ENCODE results near the gene ASXL2.
A peak's percentile ranks its signal among the peaks of the same experiment; 100 is the strongest.
"Not testable (repeated sequence)": the region's sequence is repeated elsewhere in the genome, so short reads cannot be mapped to it uniquely, and the experiment has no call there.

ASXL2 gene

DNA sequence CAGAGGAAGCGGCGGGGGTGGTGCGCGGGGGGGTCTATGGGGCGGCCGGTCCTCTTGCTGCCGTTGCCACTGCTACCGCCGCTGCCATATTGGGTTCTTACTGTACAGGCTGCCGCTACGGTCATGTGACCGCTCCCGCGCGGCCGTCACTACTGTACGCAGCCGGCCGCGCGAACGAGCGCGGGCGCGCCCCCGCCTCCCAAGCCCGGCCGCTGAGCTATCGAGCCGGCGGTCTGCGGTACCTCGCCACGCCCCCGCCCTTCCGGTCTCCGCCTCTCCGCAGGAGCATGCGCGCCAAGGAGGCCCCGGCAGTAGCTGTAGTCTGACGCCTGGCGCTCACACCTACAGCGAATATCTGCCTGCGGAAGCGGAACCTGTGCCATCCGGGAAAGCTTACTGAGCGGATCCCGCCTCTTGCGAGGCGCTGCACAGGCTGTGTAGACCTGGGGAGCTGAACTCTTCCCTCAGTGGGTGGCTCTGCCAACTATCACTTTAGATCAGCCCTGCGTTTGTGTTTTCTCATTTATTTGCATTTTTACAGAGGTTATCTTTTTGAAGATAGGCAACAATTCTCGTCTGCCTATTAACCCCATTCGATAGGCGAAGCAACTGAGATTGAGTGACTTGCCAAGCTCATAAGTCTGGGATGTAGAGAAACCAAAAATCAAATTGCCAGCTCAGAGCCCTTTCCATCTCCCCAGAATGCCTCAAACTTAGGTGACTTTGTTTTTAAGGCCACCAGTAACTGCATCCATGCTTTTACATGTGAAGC, at the start of gene ASXL2:
Gene ASXL2 (minus strand): TSS at position 127 of the 772 bp plus-strand sequence. CDS start 265 bp downstream, outside the sequence.
- peak; percentile 92 to 97 (median 95) for DNase-seq

- no peak for DNase-seq
Measured at GRCh38 chr2:25926984-25927756, 48.9 kb upstream of the ASXL2 start.

DNA sequence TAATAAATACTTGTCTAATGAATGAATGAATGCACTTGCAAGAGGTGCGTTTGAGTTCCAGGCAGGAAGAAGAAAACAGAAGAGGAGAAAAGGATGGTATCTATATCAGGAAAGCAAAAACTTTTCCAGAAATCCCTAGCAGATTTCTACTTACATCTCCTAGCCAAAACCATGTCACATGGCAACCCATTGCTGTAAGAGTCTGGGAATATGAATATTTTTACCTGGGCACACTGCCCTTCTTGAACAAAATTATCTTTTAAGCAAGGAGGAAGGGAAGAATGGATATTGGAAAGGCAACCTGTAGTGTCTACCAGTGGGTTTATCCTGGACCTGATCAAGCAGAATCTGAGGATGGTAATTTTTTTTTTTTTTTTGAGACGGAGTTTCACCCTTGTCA, 44.2 kb upstream of the ASXL2 start:
- no peak for DNase-seq

DNA sequence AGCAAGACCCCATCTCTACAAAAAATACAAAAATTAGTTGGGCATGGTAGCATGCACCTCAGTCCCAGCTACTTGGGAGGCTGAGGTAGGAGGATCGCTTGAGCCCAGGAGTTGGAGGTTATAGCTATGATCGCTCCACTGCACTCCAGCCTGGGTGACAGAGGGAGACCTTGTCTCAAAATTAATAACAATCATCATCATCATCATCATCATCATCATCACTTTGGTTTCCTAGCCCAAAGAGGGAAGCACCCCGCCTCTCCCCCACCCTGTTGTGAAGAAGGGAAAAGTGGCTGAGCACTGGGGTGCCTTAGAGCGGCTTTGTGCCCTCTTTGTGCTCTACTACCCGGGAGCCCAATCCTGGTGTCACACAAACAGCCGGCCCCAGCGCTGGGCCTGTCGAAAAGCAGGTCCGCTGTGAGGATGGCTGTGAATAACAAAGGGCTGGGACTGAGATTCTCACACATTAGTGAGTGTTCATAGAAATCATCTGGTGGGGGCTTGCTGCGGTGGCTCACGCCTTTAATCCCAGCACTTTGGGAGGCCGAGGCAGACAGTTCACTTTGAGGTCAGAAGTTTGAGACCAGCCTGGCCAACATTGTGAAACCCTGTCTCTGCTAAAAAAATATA, 42.6 kb upstream of the ASXL2 start:
- DNase-seq = no peak

DNA sequence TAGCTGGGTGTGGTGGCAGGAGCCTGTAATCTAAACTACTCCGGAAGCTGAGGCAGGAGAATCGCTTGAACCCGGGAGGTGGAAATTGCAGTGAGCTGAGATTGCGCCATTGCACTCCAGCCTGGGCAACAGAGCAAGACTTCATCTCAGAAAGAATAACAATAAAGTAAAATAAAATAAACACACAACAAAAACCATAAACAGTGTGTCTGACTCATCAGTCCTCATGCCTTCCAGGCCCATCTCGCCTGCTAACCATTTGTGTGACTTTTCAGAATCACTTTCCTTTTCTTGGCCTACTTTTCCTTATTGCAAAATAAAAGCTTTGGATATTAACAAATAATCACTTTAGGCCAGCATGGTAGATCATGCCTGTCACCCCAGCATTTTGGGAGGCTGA, 42.0 kb upstream of the ASXL2 start:
- DNase-seq = no peak

DNA sequence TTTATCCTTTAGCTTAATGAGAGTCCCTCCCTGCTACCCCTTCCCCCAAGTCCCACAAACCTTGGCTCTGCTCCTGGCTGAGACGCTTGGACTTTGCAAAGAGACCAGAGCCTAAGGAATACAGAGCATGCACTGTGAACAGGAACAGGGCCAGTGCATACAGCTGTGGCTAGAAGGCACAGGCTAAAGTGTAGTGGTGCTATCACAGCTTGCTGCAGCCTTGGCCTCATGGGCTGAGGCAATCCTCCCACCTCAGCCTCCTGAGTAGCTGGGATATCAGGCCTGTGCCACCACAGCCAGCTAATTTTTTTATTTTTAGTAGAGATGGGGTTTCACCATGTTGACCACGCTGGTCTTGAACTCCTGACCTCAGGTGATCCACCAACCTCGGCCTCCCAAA, 39.5 kb upstream of the ASXL2 start:
- DNase-seq = no peak

DNA sequence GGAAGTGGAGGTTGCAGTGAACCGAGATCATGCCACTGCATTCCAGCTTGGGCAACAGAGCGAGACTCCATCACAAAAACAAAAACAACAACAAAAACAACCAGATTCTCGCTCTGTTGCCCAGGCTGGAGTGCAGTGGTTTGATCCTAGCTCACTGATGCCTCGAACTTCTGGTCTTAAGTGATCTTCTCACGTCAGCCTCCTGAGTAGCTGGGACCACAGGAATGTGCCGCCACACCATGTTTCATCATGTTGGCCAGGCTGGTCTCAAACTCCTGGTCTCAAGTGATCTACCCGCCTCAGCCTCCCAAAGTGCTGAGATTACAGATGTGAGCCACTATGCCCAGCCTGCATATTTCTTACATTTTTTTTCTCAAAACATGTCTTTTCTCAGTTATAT, 39.1 kb upstream of the ASXL2 start:
- DNase-seq = not testable (repeated sequence)

DNA sequence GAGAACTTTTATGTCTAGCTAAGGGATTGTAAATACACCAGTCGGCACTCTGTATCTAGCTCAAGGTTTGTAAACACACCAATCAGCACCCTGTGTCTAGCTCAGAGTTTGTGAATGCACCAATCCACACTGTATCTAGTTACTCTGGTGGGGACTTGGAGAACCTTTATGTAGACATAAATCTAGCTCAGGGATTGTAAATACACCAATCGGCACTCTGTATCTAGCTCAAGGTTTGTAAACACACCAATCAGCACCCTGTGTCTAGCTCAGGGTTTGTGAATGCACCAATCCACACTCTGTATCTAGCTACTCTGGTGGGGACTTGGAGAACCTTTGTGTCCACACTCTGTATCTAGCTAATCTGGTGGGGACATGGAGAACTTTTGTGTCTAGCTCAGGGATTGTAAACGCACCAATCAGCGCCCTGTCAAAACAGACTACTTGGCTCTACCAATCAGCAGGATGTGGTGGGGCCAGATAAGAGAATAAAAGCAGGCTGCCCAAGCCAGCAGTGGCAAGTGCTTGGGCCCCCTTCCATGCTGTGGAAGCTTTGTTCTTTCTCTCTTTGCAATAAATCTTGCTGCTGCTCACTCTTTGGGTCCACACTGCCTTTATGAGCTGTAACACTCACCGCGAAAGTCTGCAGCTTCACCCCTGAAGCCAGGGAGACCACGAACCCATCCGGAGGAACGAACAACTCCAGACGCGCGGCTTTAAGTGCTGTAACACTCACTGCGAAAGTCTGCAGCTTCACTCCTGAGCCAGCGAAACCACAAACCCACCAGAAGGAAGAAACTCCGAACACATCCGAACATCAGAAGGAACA, 37.9 kb upstream of the ASXL2 start:
- DNase-seq = peak in 3 of 6 experiments; percentile 25 to 50 (median 48)

DNA sequence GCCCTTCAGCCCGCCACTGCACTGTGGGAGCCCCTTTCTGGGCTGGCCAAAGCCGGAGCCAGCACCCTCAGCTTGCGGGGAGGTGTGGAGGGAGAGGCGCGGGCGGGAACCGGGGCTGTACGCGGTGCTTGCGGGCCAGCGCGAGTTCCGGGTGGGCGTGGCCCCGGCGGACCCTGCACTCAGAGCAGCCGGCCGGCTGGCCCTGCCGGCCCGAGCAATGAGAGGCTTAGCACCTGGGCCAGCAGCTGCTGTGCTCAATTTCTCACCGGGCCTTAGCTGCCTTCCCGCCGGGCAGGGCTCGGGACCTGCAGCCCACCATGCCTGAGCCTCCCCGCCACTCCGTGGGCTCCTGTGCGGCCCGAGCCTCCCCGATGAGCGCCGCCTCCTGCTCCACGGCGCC, 37.1 kb upstream of the ASXL2 start:
- not testable (repeated sequence) for DNase-seq

GRCh38 chr2:25913696-25913973, 35.3 kb upstream of the ASXL2 start:
- not testable (repeated sequence) for DNase-seq

- DNase-seq = no peak
Measured at GRCh38 chr2:25912851-25913695, 34.8 kb upstream of the ASXL2 start.

DNA sequence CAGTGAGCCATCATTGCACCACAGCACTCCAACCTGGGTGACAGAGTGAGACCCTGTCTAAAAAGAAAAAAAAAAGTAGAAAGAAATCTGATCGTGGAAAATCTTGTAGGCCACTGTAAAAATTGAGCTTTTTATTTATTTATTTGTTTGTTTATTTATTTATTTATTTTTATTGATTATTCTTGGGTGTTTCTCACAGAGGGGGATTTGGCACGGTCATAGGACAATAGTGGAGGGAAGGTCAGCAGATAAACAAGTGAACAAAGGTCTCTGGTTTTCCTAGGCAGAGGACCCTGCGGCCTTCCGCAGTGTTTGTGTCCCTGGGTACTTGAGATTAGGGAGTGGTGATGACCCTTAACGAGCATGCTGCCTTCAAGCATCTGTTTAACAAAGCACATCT, 31.3 kb upstream of the ASXL2 start:
- DNase-seq = not testable (repeated sequence)

- no peak for DNase-seq
Measured at GRCh38 chr2:25905126-25905525, 26.8 kb upstream of the ASXL2 start.

DNA sequence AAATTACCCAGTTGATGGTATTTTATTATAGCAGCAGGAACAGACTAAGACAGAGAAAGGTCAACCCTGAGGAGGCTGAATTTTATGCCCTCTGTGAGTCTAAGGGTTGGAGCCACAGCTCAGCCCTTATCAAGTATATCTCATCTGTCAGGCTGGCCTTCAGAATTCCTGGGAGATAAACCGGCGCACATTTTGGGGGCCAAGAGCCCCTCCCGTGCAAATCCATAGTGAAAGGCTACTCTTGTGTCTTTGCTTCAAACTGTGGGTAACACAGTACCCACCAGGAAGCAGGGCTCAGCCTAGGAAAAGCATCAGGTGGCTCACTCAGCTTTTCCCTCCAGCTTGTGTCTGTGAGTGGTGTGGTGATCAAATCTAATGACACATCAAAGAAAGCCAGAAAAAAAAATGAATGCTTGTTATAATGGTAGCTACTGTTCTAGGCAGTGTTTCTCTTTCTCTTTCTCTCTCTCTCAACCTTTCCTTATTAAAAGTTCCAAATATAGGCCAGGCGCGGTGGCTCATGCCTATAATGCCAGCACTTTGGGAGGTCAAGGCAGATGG, 25.0 kb upstream of the ASXL2 start:
- no peak for DNase-seq

DNA sequence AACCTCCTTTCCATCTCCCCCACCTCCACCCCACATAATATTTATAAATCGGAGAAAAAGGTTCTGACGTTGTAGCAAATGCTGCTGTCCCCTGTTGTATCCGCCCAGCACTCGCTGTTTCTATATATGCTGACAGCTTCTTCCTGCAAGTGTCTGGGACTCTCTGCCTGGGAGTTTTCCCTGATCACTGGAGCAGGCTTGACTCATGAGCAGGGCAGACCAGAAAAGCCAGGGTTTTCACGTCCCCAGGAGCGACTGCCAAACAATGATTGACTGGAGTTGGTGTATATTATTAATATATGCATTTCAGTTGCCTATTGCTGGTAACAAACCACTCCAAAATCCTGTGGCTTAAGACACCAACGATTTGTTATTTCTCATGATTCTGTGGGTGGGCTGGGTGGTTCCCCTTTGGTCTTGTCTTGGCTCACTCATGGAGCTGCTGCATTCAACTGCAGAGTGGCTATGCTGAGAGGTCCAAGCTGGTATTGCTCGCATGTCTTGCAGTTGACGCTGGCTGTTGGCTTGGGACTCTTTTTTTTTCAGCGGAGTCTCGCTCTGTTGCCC, 21.2 kb upstream of the ASXL2 start:
- DNase-seq = no peak

DNA sequence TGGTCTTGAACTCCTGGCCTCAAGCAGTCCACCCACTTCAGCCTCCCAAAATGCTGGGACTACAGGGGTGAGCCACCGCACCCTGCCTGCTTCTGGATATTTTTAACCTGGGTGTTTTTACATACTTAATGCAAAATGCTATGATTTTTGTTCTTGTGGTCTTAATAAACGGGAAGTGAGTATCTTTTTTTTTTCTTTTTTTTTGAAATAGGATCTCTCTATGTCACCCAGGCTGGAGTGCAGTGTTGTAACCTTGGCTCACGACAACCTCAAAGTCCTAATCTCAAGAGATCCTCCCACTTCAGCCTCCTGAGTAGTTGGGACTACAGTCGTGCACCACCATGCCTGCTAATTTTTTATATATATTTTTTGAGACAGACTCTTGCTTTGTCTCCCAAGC, 19.2 kb upstream of the ASXL2 start:
- no peak for DNase-seq

- not testable (repeated sequence) for DNase-seq
Measured at GRCh38 chr2:25896308-25896707, 18.0 kb upstream of the ASXL2 start.

GRCh38 chr2:25895610-25896009, 17.3 kb upstream of the ASXL2 start:
- no peak for DNase-seq

DNA sequence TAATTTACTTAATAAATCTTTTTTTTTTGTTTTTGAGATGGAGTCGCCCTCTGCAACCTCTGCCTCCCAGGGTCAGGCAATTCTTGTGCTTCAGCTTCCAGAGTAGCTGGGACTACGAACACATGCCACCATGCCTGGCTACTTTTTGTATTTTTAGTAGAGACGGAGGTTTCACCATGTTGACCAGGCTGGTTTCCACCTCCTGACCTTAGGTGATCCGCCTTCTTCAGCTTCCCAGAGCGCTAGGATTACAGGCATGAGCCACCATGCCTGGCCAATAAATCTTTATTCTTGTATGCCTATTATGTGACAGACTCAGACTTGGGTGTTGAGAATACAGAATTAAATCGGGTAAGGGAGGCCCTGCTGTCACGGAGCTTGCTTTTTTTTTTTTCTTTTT, 16.7 kb upstream of the ASXL2 start:
- DNase-seq = no peak

GRCh38 chr2:25894135-25894830, 16.0 kb upstream of the ASXL2 start:
- no peak for DNase-seq

- no peak for DNase-seq
Measured at GRCh38 chr2:25891672-25892071, 13.4 kb upstream of the ASXL2 start.
